WTC11 (cell line): ENCODE data around the gene KCNMA1.

Source experiments
- CTCF ChIP-seq: fragments of 200-600 bp; IDR thresholded peaks from 2 replicates; pipeline ENCODE4 v1.8.0; 2022; ENCODE audit warnings: antibody characterized with exemption
- JUN ChIP-seq: sonication (generic); formaldehyde crosslinking; IDR thresholded peaks from 2 replicates; pipeline ENCODE4 v1.8.0; 2023; ENCODE audit warnings: mild to moderate bottlenecking, missing genetic modification reagents
- RORB ChIP-seq: fragments of 250-450 bp; sonication (Bioruptor Pico); IDR thresholded peaks from 2 replicates; pipeline ENCODE4 v1.9.0; 2021; ENCODE audit warnings: mild to moderate bottlenecking
- STAT6 ChIP-seq: sonication (generic); formaldehyde crosslinking; conservative IDR thresholded peaks from 2 replicates; pipeline ENCODE4 v1.8.1; 2023; ENCODE audit warnings: mild to moderate bottlenecking, low read depth, missing genetic modification reagents, moderate library complexity
- ZBTB21 ChIP-seq: sonication (generic); formaldehyde crosslinking; IDR thresholded peaks from 2 replicates; pipeline ENCODE4 v1.8.1; 2023; ENCODE audit warnings: mild to moderate bottlenecking, missing genetic modification reagents, borderline replicate concordance

- TF ChIP-seq ZBTB21 (CRISPR knock-in tag) (no peak), CTCF (no peak), STAT6 (no peak), RORB (CRISPR knock-in tag) (no peak), JUN (CRISPR knock-in tag) (no peak)
Measured at GRCh38 chr10:77511498-77512218, 126.0 kb downstream of the KCNMA1 start.
